Measurements from ENCODE around the gene PEX14.

The PEX14 gene

DNA sequence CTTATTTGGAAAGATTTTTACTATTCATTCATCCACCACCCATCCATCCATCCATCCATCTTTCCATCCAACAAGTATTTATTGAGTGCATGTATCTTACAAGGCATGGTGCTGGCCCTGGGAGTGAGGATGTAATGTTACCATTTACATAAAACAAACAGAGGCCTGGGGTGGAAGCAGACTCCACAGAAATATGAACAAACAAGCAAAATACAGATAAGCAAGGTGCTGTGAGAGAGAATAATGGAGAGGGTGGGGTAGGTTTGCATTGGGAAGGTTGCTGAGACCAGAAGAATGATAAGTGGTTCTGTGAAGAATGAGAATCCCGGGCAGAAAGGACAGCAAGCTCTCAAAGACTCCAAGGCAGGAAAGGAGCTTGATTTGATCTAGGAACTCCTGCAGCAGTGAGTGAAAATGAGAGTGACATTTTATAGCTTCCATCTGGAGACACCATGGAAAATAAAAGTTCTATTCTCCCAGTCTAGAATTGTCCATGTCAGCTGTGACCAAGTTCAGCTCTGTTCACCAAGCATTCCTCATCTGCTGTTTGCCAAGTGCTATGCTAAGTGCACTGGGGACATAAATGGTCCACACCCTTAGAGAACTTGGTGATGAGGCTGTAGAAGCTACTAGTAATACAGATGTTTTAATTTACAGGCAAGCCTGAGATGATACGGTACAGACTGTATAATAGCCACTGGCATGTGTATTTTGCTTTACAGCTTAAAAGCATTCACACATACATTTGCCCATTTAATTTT lies 75.3 kb downstream of the PEX14 start:
- H3K4me3 ChIP-seq (ENCODE audit: low read depth, low read length): no peak overlapping the region
- in situ Hi-C loops (cut with HindIII; ENCODE audit: low sequenced_read_pairs): loop anchor here (25.0 kb wide), 1 partner anchor 287 kb away; no protein-coding TSS in a partner anchor
- no peak for DNase-seq (ENCODE audit: low read depth)
- TF ChIP-seq, protein P1, sequence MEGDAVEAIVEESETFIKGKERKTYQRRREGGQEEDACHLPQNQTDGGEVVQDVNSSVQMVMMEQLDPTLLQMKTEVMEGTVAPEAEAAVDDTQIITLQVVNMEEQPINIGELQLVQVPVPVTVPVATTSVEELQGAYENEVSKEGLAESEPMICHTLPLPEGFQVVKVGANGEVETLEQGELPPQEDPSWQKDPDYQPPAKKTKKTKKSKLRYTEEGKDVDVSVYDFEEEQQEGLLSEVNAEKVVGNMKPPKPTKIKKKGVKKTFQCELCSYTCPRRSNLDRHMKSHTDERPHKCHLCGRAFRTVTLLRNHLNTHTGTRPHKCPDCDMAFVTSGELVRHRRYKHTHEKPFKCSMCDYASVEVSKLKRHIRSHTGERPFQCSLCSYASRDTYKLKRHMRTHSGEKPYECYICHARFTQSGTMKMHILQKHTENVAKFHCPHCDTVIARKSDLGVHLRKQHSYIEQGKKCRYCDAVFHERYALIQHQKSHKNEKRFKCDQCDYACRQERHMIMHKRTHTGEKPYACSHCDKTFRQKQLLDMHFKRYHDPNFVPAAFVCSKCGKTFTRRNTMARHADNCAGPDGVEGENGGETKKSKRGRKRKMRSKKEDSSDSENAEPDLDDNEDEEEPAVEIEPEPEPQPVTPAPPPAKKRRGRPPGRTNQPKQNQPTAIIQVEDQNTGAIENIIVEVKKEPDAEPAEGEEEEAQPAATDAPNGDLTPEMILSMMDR (IDR thresholded peaks at IDR 0.05; ENCODE audit: low read depth, low read length, missing control alignments): no peak

DNA sequence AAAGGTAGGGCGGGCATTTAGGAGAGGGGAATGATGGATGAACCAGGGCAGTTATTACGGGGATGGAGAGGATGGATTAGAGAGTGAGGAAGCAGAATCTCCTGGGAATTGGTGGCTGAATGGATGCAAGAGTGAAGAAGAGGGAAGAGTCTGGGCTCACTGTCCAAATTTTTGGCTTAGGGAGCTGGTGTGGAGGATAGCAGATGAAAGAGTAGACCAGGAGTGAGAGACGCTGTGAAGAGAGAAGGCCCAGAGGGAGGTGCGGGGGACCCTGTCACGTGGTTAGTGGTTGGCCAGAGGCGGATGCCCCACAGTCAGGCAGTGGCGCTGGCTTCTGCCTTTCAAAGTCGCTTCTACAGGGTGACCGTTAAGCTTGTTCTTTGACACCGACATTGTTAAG lies 78.4 kb downstream of the PEX14 start:
- in situ Hi-C loops (cut with HindIII; ENCODE audit: low sequenced_read_pairs): no loop called here
- H3K4me3 ChIP-seq (ENCODE audit: low read depth, low read length): no peak overlapping the region
- DNase-seq (ENCODE audit: low read depth): no peak
- TF ChIP-seq, protein P1 (IDR thresholded peaks at IDR 0.05; ENCODE audit: low read depth, low read length, missing control alignments): no peak

DNA sequence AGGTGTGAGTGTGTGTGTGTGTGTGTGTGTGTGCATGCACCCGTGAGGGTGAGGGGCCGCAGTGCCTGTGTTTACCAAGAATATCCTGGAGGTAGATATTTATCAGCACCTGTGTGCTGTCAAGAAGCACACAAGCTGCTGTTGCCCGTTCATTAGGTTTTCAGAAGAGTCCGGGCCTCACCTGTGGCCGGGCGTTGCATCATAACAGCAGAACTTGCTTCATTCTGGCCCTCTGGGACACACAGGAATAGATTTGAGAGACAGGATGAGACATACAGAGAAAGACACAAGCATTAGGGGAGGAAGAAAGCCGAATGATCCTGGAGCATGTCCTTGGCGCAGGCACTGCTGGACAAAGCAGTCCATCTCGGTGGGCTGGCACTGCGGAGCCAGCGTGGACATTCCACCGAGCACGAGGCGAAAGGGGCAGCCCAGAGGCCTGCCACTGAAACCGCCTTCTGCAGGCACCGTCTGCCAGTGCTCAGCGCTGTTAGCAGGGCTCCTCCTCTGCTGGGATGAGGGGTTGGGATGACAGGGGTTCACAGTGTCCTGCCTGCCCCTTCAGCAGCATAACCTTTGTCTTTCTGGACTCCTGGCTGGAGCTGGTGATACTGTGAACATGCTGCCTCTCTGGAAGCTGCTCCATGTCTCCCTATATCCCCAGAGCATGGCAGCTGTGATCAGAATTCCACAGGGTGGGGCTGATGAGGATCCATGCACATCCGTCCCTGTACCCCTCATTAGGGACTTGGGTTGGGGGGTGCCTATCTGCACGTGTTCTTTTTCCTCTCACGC lies 81.1 kb downstream of the PEX14 start:
- in situ Hi-C loops (cut with HindIII; ENCODE audit: low sequenced_read_pairs): no loop called here
- H3K4me3 ChIP-seq (ENCODE audit: low read depth, low read length): no peak overlapping the region
- TF ChIP-seq, protein P1 (IDR thresholded peaks at IDR 0.05; ENCODE audit: low read depth, low read length, missing control alignments): no peak
- DNase-seq (ENCODE audit: low read depth): no peak

DNA sequence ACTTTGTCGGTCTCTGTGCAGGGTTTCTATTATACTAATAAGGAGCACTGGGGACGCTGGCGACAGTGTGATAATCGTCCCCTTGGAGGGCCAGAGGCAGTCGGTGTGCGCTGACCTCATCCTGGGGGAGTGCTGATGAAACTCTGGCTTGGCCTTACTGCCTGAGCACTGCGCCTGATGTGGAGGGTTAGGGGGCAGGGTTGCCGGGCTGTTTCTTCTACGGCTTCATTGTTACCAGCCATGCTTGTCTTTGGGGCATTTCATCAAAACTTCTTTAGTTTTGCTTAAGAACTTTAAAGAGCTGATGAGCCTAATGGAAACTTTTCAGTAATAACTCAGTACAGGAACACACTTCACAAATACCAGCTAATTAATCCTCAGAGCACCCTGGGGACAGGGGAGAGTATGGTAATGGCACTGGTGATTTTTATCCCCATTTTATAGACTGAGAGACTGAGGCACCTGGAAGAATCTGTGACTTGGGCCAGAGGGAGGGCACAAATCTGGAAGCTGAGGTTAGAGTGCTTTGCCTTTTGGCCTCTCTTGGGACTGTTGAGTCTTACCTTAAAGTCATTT lies 81.8 kb downstream of the PEX14 start:
- in situ Hi-C loops (cut with HindIII; ENCODE audit: low sequenced_read_pairs): no loop called here
- H3K4me3 ChIP-seq (ENCODE audit: low read depth, low read length): no peak overlapping the region
- TF ChIP-seq, protein P1 (IDR thresholded peaks at IDR 0.05; ENCODE audit: low read depth, low read length, missing control alignments): no peak
- DNase-seq (ENCODE audit: low read depth): no peak

DNA sequence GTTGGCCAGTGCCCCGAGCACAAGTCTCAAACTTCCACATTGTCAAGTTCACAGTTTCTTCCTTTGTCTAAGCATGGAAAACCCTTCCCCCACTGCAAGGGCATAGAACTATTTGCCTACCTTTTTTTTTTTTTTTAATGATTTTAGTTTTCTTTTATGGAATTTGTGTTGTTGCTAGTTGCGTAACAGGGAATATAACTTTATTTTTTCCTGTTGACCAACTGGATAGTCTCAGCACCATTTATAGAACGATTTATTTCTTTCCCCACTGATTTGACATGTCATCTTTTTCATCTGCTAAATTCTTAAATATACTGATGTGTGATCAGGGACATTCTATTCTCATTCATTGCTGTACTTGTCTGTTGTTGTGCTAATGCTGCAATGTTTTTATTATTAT lies 83.0 kb downstream of the PEX14 start:
- TF ChIP-seq, protein P1 (IDR thresholded peaks at IDR 0.05; ENCODE audit: low read depth, low read length, missing control alignments): no peak
- in situ Hi-C loops (cut with HindIII; ENCODE audit: low sequenced_read_pairs): no loop called here
- no peak overlapping the region for H3K4me3 ChIP-seq (ENCODE audit: low read depth, low read length)
- no peak for DNase-seq (ENCODE audit: low read depth)

DNA sequence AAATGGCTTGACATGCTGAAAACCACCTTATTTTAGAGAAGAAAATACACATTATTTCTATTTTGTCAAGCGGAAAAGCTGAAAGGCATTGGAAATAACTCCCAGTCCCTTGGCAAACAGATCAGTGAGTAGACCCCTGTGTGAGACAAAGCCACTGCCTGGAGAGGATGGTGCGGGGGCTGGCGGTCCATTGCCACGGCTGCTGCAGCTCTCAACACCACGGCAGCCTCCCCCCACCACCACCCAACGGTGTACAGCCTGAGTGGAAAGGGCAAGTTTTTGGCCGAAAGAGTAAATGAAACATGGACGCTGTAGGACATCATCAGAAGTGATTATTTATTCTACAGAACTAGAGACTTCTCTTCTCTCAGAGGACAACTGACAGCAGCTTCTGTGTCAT lies 84.6 kb downstream of the PEX14 start:
- H3K4me3 ChIP-seq (ENCODE audit: low read depth, low read length): no peak overlapping the region
- in situ Hi-C loops (cut with HindIII; ENCODE audit: low sequenced_read_pairs): no loop called here
- no peak for DNase-seq (ENCODE audit: low read depth)
- TF ChIP-seq, protein P1 (IDR thresholded peaks at IDR 0.05; ENCODE audit: low read depth, low read length, missing control alignments): no peak
